GM10847 (cell line): ENCODE measurements around the gene FMO4.

Experiments
- POLR2A ChIP-seq: IDR thresholded peaks from 2 replicates; pipeline ENCODE4 v1.6.1; 2011; ENCODE audit not compliant: insufficient read length; ENCODE audit errors: extremely low read depth

The FMO4 gene

DNA sequence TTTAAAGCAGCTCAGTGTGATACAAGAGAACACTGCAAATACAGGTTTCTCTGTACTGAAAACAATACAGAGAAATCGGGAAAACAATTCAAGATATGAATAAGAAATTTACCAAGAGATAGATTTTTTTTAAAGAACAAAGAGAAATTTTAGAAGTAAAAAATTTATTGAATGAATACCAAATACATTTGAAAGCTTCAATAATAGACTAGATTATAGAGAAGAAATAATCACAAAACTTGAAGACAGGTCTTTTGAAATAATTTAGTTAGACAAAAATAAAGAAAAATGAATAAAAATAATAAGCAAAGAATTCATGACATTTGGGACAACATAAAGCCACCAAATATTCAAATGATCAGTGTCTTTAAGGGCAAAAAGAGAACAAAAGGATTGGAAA, 13.6 kb upstream of the FMO4 start:
- no peak for TF ChIP-seq POLR2A

GRCh38 chr1:171310661-171311087, 3.3 kb upstream of the FMO4 start:
- TF ChIP-seq POLR2A = no peak

DNA sequence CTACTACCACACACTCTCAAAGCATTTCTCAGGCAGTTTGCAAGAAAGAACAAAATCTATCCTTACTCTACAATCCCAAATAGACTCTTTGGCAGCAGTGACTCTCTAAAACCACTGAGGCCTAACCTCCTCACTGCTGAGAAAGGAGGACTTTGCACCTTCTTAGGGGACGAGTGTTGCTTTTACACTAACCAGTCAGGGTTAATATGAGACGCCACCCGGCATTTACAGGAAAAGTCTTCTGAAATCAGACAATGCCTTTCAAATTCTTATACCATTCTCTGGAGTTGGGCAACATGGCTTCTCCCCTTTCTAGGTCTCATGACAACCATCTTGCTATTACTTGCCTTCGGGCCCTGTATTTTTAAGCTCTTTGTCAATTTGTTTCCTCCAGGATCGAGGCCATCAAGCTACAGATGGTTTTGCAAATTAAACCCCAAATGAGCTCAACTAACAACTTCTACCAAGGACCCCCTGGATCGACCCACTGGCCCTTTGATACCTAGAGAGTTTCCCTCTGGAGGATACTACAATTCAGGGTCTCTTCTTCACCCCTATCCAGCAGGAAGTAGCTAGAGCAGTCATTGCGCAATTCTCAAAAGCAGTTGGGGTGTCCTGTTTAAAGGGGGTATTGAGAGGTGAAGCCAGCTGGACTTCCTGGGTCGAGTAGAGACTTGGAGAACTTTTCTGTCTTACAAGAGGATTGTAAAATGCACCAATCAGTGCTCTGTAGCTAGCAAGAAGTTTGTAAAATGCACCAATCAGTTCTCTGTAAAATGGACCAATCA, 2.0 kb upstream of the FMO4 start:
- TF ChIP-seq POLR2A = no peak

DNA sequence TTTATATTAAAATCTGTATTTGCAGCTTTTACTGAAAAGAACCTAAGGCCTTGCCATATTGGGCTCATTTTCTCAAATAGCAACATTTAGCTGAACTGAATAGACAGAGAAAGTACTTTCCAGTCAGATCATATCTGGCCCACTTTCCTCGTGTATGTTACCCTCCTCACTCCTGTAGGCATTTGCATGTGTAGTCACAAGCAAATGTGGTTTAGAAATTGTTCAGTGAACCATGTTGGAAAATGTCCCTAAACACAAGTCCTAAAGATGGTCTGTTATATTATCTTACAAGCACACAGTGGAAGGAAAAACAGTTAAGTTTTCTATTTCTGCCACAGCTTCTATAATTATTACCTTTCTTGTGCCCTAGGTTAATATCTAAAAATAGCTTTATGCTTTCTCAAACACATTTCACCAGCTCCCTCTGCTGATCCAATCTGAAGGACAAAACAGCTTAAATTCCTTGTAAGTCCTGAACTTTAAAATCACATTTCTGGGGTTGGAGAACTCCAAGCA, 606 bp upstream of the FMO4 start:
- no peak for TF ChIP-seq POLR2A

GRCh38 chr1:171329251-171329650, 15.3 kb downstream of the FMO4 start:
- TF ChIP-seq POLR2A = no peak

GRCh38 chr1:171334024-171334640, 20.1 kb downstream of the FMO4 start:
- TF ChIP-seq POLR2A = no peak

DNA sequence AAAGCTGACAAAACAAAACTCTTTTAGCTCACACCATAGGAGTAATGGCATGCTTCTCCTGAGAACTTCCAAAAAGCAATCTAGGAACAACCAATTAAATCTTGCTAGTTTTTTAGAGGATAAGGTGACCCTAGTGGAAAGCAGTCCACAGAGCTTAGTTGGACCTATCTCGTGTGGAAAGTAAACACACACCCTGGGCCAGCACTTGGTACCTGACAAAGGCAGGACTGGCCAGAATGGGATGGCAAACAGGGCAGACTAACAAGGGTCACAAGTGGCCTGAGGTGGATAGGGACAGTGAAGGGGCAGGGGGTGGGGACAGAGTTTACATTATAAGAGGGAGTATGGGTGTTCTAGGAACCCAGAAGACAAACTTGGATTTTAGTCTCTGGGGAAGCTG, 22.0 kb downstream of the FMO4 start:
- TF ChIP-seq POLR2A = no peak

GRCh38 chr1:171343727-171344472, 29.9 kb downstream of the FMO4 start:
- no peak for TF ChIP-seq POLR2A

DNA sequence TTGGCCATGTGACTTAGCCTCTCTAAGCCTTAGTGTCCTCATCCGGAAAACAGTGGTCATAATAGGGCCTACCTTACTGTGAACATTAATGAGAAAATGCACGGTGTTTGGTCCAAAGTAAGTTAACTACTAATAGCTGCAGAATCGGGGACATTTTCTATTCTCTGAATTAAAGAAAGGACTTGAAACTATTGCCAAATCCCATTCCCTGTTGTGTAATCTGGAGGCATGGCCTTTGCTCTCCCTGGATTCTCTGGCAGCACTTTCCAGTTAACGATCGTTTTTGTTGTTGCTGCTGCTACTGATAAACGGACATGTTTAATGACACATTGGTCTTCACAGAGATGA, 30.5 kb downstream of the FMO4 start:
- no peak for TF ChIP-seq POLR2A

DNA sequence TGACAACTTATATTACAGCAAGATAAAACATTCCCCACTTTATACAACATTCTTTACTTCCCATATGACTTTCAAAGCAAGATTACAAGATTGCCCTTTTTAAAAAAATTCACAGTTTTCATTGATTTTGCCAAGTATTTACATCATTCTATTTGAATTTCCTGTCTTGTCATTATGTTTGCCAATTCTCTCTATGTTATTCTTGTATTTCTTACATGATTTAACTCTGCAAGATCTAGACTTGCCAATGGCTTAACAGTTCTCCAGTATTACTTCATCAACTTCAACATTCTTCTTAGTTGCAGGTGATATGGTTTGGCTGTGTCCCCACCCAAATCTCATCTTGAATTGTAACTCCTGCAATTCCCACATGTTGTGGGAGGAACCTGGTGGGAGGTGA, 31.6 kb downstream of the FMO4 start:
- no peak for TF ChIP-seq POLR2A

DNA sequence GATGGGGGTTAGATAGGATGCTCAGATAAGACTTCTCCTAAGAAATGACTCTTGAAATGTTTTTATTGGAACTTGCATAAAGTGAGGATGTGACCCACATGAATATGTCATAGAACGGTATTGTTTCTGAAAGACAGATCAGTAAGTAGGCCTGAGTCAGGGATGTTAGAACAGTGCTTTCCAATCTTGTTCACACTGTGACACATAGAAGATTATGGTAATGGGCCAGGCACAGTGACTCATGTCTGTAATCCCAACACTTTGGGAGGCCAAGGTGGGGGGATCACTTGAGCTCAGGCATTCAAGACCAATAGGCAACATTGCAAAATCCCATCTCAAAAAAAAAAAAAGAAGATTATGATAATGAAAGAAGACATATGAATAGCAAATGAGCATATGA, 32.9 kb downstream of the FMO4 start:
- TF ChIP-seq POLR2A = no peak

GRCh38 chr1:171350594-171350993, 36.6 kb downstream of the FMO4 start:
- no peak for TF ChIP-seq POLR2A

- no peak for TF ChIP-seq POLR2A
Measured at GRCh38 chr1:171351961-171352360, 38.0 kb downstream of the FMO4 start.

DNA sequence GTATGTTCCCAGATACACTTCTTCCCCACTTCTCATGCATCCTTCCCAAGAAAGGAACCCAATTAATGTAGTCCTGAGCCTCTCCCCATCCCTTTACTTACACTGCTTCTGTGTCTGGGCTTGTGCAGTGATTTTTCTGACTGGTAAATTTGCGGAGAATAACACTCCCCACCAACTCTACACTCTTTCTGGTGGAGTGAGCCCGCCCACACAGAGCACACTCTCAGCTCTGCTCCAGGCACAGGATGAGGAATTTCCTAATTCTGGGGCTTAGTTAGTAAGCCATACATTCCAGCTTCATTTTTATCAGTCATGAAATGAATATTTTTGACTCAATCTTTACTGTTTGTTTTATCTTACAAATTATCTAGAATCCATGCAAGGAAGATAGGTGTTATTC, 38.6 kb downstream of the FMO4 start:
- no peak for TF ChIP-seq POLR2A

GRCh38 chr1:171355727-171356126, 41.7 kb downstream of the FMO4 start:
- no peak for TF ChIP-seq POLR2A

- no peak for TF ChIP-seq POLR2A
Measured at GRCh38 chr1:171357179-171357578, 43.2 kb downstream of the FMO4 start.
